SK-N-SH (cell line): ENCODE measurements around the gene CHCHD6. TPM values are rescaled to one million over a fixed set of nuclear protein-coding genes. Genes with fewer than 3 reads are reported as not detected.

Experiments used
- CTCF ChIA-PET: fragments of 300-600, 350-600 bp; formaldehyde crosslinking; extraction: SDS; loops from one replicate; lab custom pipeline; 2021; lab: Yijun Ruan, JAX
- POLR2A ChIA-PET: fragments of 350-600 bp; sonication (Branson Sonifier 250); formaldehyde crosslinking; extraction: SDS; loops from one replicate; lab custom pipeline; 2020; ENCODE audit warnings: antibody characterized with exemption, inconsistent platforms; lab: Yijun Ruan, JAX
- DNase-seq: peaks from one replicate; pipeline ENCODE4 v3.0.0; 2012
- H2AFZ ChIP-seq: fragments of 200-600 bp; sonication (generic); 2 replicates; pipeline ENCODE4 v1.8.1; 2016; ENCODE audit warnings: antibody characterized with exemption, mild to moderate bottlenecking, low read depth
- H3F3A ChIP-seq: fragments of 200-600 bp; sonication (generic); replicated peaks from 2 replicates; pipeline ENCODE3; 2016; ENCODE audit warnings: antibody characterized with exemption, mild to moderate bottlenecking; ENCODE audit not compliant: insufficient read depth
- H3K27ac ChIP-seq, 2 experiments: fragments of 200-500 bp in 1 of 2; fragments of 200-600 bp in 1 of 2; sonication (Bioruptor generic) in 1 of 2; sonication (generic), shearing (Covaris generic) in 1 of 2; 2 replicates each; pipeline versions ENCODE4 v1.5.1 to v1.6.1; 2014 to 2016; ENCODE audit warnings: low read depth in 2 of 2, inconsistent platforms in 1 of 2, low read length in 1 of 2, mild to moderate bottlenecking in 1 of 2, mixed read lengths in 1 of 2
- H3K27me3 ChIP-seq: fragments of 200-600 bp; sonication (generic), shearing (Covaris generic); 2 replicates; pipeline ENCODE4 v1.6.1; 2016; ENCODE audit warnings: mixed run types; ENCODE audit not compliant: insufficient read depth
- H3K36me3 ChIP-seq, 2 experiments: fragments of 200-500 bp in 1 of 2; fragments of 200-600 bp in 1 of 2; sonication (Bioruptor generic) in 1 of 2; sonication (generic) in 1 of 2; replicated peaks in 1 of 2; 2 replicates each; pipeline versions ENCODE3 to v1.5.1; 2014 to 2016; ENCODE audit warnings: low read length in 1 of 2, mild to moderate bottlenecking in 1 of 2; ENCODE audit not compliant: insufficient read depth in 2 of 2, control insufficient read depth in 1 of 2
- H3K4me1 ChIP-seq, 2 experiments: fragments of 200-500 bp in 1 of 2; fragments of 200-600 bp in 1 of 2; sonication (Bioruptor generic) in 1 of 2; sonication (generic), shearing (Covaris generic) in 1 of 2; 2 replicates each; pipeline versions ENCODE4 v1.5.1 to v1.6.1; 2014 to 2016; ENCODE audit warnings: low read depth in 1 of 2, low read length in 1 of 2, mixed run types in 1 of 2; ENCODE audit not compliant: insufficient read depth in 2 of 2, control insufficient read depth in 1 of 2
- H3K4me2 ChIP-seq: fragments of 200-600 bp; sonication (generic), shearing (Covaris generic); 2 replicates; pipeline ENCODE4 v1.6.1; 2017; ENCODE audit warnings: mixed run types
- H3K4me3 ChIP-seq, 2 experiments: fragments of 200-500 bp in 1 of 2; fragments of 200-600 bp in 1 of 2; sonication (Bioruptor generic) in 1 of 2; sonication (generic), shearing (Covaris generic) in 1 of 2; 2 replicates each; pipeline versions ENCODE4 v1.5.1 to v1.8.1; 2014 to 2016; ENCODE audit warnings: low read depth in 2 of 2, inconsistent platforms in 1 of 2, low read length in 1 of 2, mild to moderate bottlenecking in 1 of 2, mixed read lengths in 1 of 2, moderate library complexity in 1 of 2
- H3K79me2 ChIP-seq: fragments of 200-600 bp; sonication (generic); 2 replicates; pipeline ENCODE4 v1.8.1; 2017; ENCODE audit warnings: mild to moderate bottlenecking; ENCODE audit not compliant: insufficient read depth
- H3K9ac ChIP-seq: fragments of 200-600 bp; sonication (generic); 2 replicates; pipeline ENCODE4 v1.6.1; 2017; ENCODE audit warnings: mixed run types
- H3K9me2 ChIP-seq: fragments of 200-600 bp; sonication (generic); 2 replicates; pipeline ENCODE4 v1.6.1; 2017; ENCODE audit warnings: mixed run types
- H3K9me3 ChIP-seq: fragments of 200-600 bp; sonication (generic); 2 replicates; pipeline ENCODE4 v1.6.1; 2017; ENCODE audit warnings: mixed run types, mild to moderate bottlenecking, moderate library complexity
- H4K20me1 ChIP-seq: fragments of 200-600 bp; sonication (generic); 2 replicates; pipeline ENCODE4 v1.6.1; 2017; ENCODE audit warnings: mild to moderate bottlenecking, mixed run types; ENCODE audit not compliant: insufficient read depth
- EZH2phosphoT487 ChIP-seq: fragments of 200-600 bp; sonication (generic); IDR thresholded peaks from 2 replicates; pipeline ENCODE4 v1.6.1; 2017; ENCODE audit warnings: low read depth, mixed run types, mild to moderate bottlenecking, antibody characterized with exemption, moderate library complexity, borderline replicate concordance
- FOSL2 ChIP-seq: IDR thresholded peaks from 2 replicates; pipeline ENCODE4 v1.4.0; 2012; ENCODE audit warnings: low read depth, mild to moderate bottlenecking, moderate library complexity, borderline replicate concordance
- FOXJ3 ChIP-seq: sonication (generic); formaldehyde crosslinking; IDR thresholded peaks from 2 replicates; pipeline ENCODE4 v1.5.1; 2020; ENCODE audit warnings: mild to moderate bottlenecking, missing genetic modification reagents
- FOXM1 ChIP-seq: IDR thresholded peaks from 2 replicates; pipeline ENCODE4 v1.4.0; 2012; ENCODE audit warnings: low read depth, mild to moderate bottlenecking
- GATA2 ChIP-seq: sonication (generic); formaldehyde crosslinking; IDR thresholded peaks from 2 replicates; pipeline ENCODE4 v1.5.0; 2020; ENCODE audit warnings: mild to moderate bottlenecking, missing genetic modification reagents
- MXI1 ChIP-seq: IDR thresholded peaks from 2 replicates; pipeline ENCODE4 v1.6.1; 2012; ENCODE audit warnings: mild to moderate bottlenecking, low read depth, low read length, improper control_type of control experiment
- NRF1 ChIP-seq: IDR thresholded peaks from 2 replicates; pipeline ENCODE4 v1.6.1; 2012; ENCODE audit warnings: low read depth, mild to moderate bottlenecking, low read length
- TCF12 ChIP-seq: IDR thresholded peaks from 2 replicates; pipeline ENCODE4 v1.4.0; 2012
- TEAD4 ChIP-seq: IDR thresholded peaks from 2 replicates; pipeline ENCODE4 v1.4.0; 2012; ENCODE audit warnings: mild to moderate bottlenecking, borderline replicate concordance; ENCODE audit not compliant: insufficient read depth
- YY1 ChIP-seq: IDR thresholded peaks from 2 replicates; pipeline ENCODE4 v1.4.0; 2012; ENCODE audit warnings: low read depth, mild to moderate bottlenecking
- WGBS: methylation state at CpG from one replicate; pipeline ENCODE4 v1.1.6; 2017; ENCODE audit warnings: low lambda C conversion rate; 5-methylcytosine and 5-hydroxymethylcytosine counted together
- polyA plus RNA-seq, 3 experiments: library from polyadenylated mRNA; depleted of rRNA; stranded (reverse); fragments of >200 nt; gene quantifications; 2 replicates each; pipeline ENCODE4 v1.2.3, GENCODE V29; 2012
- TF ChIP-seq, protein P1 (sequence below): IDR thresholded peaks from 2 replicates; pipeline ENCODE4 v1.4.0; 2012; ENCODE audit warnings: low read depth, borderline replicate concordance
- TF ChIP-seq, protein P2 (sequence below): fragments of 150-350 bp; IDR thresholded peaks from 2 replicates; pipeline ENCODE4 v1.6.1; 2016; ENCODE audit warnings: mild to moderate bottlenecking, low read depth, low read length
- TF ChIP-seq, protein P3 (sequence below): IDR thresholded peaks from 2 replicates; pipeline ENCODE4; 2012
- TF ChIP-seq, protein P4 (sequence below): IDR thresholded peaks from 2 replicates; pipeline ENCODE4 v1.6.1; 2012; ENCODE audit warnings: mild to moderate bottlenecking, low read depth, low read length, moderate library complexity

CHCHD6 gene
- polyA plus RNA-seq, 1 of the 3 experiments (the other 2 are of a cell fraction) = 42.5 TPM

DNA sequence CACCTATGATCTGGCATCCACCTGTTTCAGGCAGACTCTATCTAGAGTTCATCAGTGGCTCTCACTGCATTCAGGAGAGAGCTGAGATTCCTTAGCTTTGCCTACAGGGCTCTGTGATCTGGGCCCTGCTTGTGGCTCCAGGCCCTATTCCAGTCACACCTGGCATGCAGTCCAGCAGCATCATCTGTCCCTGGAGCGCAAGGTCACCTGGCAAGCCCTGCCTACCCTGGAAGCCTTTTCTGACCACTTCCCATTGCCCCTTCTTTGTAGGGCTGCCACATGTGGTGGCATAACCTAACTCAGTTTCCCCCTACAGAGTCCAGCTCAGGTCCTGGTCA, 163.8 kb downstream of the CHCHD6 start (continued):
- TF ChIP-seq, protein P1, sequence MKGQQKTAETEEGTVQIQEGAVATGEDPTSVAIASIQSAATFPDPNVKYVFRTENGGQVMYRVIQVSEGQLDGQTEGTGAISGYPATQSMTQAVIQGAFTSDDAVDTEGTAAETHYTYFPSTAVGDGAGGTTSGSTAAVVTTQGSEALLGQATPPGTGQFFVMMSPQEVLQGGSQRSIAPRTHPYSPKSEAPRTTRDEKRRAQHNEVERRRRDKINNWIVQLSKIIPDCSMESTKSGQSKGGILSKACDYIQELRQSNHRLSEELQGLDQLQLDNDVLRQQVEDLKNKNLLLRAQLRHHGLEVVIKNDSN = no peak

DNA sequence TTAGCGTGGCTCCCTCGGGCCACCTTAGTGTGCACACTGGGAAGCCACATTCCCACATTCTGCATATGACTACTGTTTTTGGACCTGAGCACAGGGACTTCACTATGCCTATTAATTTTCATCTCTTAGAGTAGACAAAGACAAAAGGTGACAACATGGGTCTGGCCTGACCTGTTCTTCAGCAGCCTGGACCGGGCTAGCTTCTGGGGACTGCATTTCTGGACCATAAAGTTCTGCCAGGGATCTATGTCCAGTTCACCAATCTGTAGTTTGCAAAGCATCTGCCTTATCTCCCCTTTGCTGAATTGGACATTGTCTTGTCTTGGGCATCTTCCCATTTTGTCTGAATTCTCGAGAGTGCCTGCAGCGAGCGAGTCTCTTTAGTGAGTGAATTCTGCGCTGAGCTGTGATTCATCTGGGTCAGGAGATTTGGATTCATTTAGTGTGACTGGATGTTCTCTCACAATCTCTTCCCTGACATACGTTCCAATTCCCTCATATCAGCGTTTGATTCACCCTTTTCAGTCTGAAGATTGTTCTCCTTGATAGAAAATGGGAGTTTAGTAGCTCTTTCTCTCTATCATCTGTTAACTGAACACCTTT, 166.7 kb downstream of the CHCHD6 start:
- POLR2A ChIA-PET = no interaction called here
- Histone ChIP-seq H3K9me3 (no peaks in the 10 kb centered on the region), H2AFZ (no peak overlapping the region), H3F3A (no peaks in the 10 kb centered on the region), H3K4me1 (peaks cover 12 to 25% of the 10 kb centered on the region in 2 experiments; a peak in 3 of 4 replicates), H3K9me2 (no peaks in the 10 kb centered on the region), H3K27me3 (no peaks in the 10 kb centered on the region), H4K20me1 (no peaks in the 10 kb centered on the region), H3K79me2 (no peaks in the 10 kb centered on the region)
- CTCF ChIA-PET = interaction anchor here (1.9 kb wide), 1 partner anchor 57 kb away, joined by 5 read pairs; no protein-coding TSS in a partner anchor
- TF ChIP-seq, protein P2, sequence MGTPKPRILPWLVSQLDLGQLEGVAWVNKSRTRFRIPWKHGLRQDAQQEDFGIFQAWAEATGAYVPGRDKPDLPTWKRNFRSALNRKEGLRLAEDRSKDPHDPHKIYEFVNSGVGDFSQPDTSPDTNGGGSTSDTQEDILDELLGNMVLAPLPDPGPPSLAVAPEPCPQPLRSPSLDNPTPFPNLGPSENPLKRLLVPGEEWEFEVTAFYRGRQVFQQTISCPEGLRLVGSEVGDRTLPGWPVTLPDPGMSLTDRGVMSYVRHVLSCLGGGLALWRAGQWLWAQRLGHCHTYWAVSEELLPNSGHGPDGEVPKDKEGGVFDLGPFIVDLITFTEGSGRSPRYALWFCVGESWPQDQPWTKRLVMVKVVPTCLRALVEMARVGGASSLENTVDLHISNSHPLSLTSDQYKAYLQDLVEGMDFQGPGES = no peak
- TF ChIP-seq, protein P1 = no peak
- no peak for TF ChIP-seq FOXJ3 (CRISPR knock-in tag)
- no peak for TF ChIP-seq EZH2phosphoT487
- peak; percentile 58; the same call in 1 of the 2 replicates for TF ChIP-seq FOSL2
- TF ChIP-seq, protein P3, sequence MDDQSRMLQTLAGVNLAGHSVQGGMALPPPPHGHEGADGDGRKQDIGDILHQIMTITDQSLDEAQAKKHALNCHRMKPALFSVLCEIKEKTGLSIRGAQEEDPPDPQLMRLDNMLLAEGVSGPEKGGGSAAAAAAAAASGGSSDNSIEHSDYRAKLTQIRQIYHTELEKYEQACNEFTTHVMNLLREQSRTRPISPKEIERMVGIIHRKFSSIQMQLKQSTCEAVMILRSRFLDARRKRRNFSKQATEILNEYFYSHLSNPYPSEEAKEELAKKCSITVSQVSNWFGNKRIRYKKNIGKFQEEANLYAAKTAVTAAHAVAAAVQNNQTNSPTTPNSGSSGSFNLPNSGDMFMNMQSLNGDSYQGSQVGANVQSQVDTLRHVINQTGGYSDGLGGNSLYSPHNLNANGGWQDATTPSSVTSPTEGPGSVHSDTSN = peak; percentile 47
- TF ChIP-seq TCF12 = peak; percentile 74
- no peak for TF ChIP-seq TEAD4
- TF ChIP-seq, all 33 proteins: peak for 3
- Histone ChIP-seq H3K27ac (peak overlapping the region in 1 of 2 experiments; percentile 60; a peak in 3 of 4 replicates), H3K4me3 (no peak overlapping the region), H3K4me2 (peak overlapping the region; percentile 31; the same call in 1 of the 2 replicates), H3K9ac (no peak overlapping the region), H3K36me3 (peaks cover 3 to 4% of the 10 kb centered on the region in 2 experiments)
- DNase-seq = no peak
- 60% methylated on average over 8 of the region's 9 CpGs for WGBS

DNA sequence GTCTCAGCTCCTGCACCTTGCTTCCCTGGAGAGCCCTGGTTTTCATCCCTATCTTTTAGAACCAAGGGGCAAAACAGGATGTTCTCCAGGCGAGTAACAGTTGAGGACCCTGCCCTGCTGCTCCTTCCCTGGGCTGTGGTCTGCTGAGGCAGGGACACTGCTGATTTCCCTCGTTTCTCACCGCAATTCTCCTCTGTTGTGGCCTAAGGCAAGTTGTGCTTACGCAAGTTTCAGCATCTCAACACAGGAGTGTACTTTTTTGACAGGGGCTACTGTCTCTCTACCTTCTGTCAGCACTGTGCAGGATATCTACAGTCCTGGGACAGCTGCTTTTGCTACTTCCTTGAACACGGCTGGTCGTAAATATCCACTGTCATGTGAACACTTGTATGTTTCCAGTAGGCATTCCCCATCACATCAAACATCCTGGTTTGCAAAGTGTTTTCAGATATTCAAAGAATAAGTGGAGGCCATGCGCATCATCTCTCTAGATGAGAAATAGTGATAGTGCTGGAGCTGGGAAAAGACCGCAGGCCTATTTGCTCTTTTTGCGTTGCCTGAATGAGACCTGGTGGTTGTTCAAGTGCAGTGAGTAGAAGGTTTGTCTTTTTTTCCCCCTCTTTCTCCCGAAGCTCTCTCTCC, 168.8 kb downstream of the CHCHD6 start:
- Histone ChIP-seq H3K9me2 (no peaks in the 10 kb centered on the region), H3K4me1 (peaks cover 12 to 23% of the 10 kb centered on the region in 2 experiments; a peak in 3 of 4 replicates), H3K27me3 (no peaks in the 10 kb centered on the region), H3K36me3 (peaks cover 3 to 4% of the 10 kb centered on the region in 2 experiments), H3K4me3 (no peak overlapping the region), H4K20me1 (no peaks in the 10 kb centered on the region), H3K79me2 (no peaks in the 10 kb centered on the region), H3K27ac (no peak overlapping the region), H3F3A (no peaks in the 10 kb centered on the region), H3K9ac (no peak overlapping the region), H3K4me2 (no peak overlapping the region), H3K9me3 (no peaks in the 10 kb centered on the region), H2AFZ (no peak overlapping the region)
- ChIA-PET POLR2A (no interaction called here), CTCF (interaction anchor here (1.4 to 1.9 kb wide), 2 partner anchors 55 to 120 kb away, joined by 3 to 5 read pairs; no protein-coding TSS in a partner anchor)
- no peak for DNase-seq
- 95% methylated on average over 9 of the region's 10 CpGs for WGBS
- TF ChIP-seq FOXM1 (no peak), TEAD4 (no peak), MXI1 (no peak), GATA2 (no peak), NRF1 (no peak), YY1 (no peak)
- TF ChIP-seq, protein P4, sequence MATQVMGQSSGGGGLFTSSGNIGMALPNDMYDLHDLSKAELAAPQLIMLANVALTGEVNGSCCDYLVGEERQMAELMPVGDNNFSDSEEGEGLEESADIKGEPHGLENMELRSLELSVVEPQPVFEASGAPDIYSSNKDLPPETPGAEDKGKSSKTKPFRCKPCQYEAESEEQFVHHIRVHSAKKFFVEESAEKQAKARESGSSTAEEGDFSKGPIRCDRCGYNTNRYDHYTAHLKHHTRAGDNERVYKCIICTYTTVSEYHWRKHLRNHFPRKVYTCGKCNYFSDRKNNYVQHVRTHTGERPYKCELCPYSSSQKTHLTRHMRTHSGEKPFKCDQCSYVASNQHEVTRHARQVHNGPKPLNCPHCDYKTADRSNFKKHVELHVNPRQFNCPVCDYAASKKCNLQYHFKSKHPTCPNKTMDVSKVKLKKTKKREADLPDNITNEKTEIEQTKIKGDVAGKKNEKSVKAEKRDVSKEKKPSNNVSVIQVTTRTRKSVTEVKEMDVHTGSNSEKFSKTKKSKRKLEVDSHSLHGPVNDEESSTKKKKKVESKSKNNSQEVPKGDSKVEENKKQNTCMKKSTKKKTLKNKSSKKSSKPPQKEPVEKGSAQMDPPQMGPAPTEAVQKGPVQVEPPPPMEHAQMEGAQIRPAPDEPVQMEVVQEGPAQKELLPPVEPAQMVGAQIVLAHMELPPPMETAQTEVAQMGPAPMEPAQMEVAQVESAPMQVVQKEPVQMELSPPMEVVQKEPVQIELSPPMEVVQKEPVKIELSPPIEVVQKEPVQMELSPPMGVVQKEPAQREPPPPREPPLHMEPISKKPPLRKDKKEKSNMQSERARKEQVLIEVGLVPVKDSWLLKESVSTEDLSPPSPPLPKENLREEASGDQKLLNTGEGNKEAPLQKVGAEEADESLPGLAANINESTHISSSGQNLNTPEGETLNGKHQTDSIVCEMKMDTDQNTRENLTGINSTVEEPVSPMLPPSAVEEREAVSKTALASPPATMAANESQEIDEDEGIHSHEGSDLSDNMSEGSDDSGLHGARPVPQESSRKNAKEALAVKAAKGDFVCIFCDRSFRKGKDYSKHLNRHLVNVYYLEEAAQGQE = no peak
- TF ChIP-seq, protein P2 = no peak
